WTC11 (cell line): ENCODE measurements around the gene ISG15. TPM values are rescaled to one million over a fixed set of nuclear protein-coding genes. Genes with fewer than 3 reads are reported as not detected.

Source experiments
- CREB1 ChIP-seq: sonication (generic); formaldehyde crosslinking; IDR thresholded peaks from 2 replicates; pipeline ENCODE4 v1.8.0; 2023; ENCODE audit warnings: mild to moderate bottlenecking, missing genetic modification reagents
- E2F1 ChIP-seq: sonication (generic); formaldehyde crosslinking; IDR thresholded peaks from 2 replicates; pipeline ENCODE4 v1.8.0; 2022; ENCODE audit warnings: mild to moderate bottlenecking, missing genetic modification reagents
- E2F4 ChIP-seq: sonication (generic); formaldehyde crosslinking; IDR thresholded peaks from 2 replicates; pipeline ENCODE4 v1.8.1; 2022; ENCODE audit warnings: low read depth, mild to moderate bottlenecking, moderate library complexity, missing genetic modification reagents, borderline replicate concordance
- E2F5 ChIP-seq: sonication (generic); formaldehyde crosslinking; IDR thresholded peaks from 2 replicates; pipeline ENCODE4 v1.8.1; 2022; ENCODE audit warnings: mild to moderate bottlenecking, moderate library complexity, missing genetic modification reagents
- ESRRA ChIP-seq: sonication (generic); formaldehyde crosslinking; IDR thresholded peaks from 2 replicates; pipeline ENCODE4 v1.8.1; 2022; ENCODE audit warnings: mild to moderate bottlenecking, missing genetic modification reagents, borderline replicate concordance
- FOXP4 ChIP-seq: sonication (generic); formaldehyde crosslinking; IDR thresholded peaks from 2 replicates; pipeline ENCODE4 v1.8.0; 2022; ENCODE audit warnings: mild to moderate bottlenecking, missing genetic modification reagents
- MYBL2 ChIP-seq: sonication (generic); formaldehyde crosslinking; IDR thresholded peaks from 2 replicates; pipeline ENCODE4 v1.8.1; 2023; ENCODE audit warnings: mild to moderate bottlenecking, moderate library complexity, missing genetic modification reagents
- NFYB ChIP-seq: sonication (generic); formaldehyde crosslinking; conservative IDR thresholded peaks from 2 replicates; pipeline ENCODE4 v1.8.0; 2022; ENCODE audit warnings: low read depth, missing genetic modification reagents
- NR1H2 ChIP-seq: sonication (generic); formaldehyde crosslinking; IDR thresholded peaks from 2 replicates; pipeline ENCODE4 v1.9.0; 2021; ENCODE audit warnings: mild to moderate bottlenecking, moderate library complexity, missing genetic modification reagents
- PRDM15 ChIP-seq: sonication (generic); formaldehyde crosslinking; IDR thresholded peaks from 2 replicates; pipeline ENCODE4 v1.8.0; 2022; ENCODE audit warnings: missing genetic modification reagents
- SMAD3 ChIP-seq: sonication (generic); formaldehyde crosslinking; IDR thresholded peaks from 2 replicates; pipeline ENCODE4 v1.8.0; 2022; ENCODE audit warnings: missing genetic modification reagents, mild to moderate bottlenecking, borderline replicate concordance
- SOX15 ChIP-seq: fragments of 250-450 bp; sonication (Bioruptor Pico); IDR thresholded peaks from 2 replicates; pipeline ENCODE4 v1.9.0; 2021; ENCODE audit warnings: mild to moderate bottlenecking
- TCF7 ChIP-seq: sonication (generic); formaldehyde crosslinking; IDR thresholded peaks from 2 replicates; pipeline ENCODE4 v1.8.0; 2022; ENCODE audit warnings: mild to moderate bottlenecking, low read depth, missing genetic modification reagents, moderate library complexity
- USF1 ChIP-seq: sonication (generic); formaldehyde crosslinking; IDR thresholded peaks from 2 replicates; pipeline ENCODE4 v1.8.0; 2022; ENCODE audit warnings: mild to moderate bottlenecking, missing genetic modification reagents
- ZMAT4 ChIP-seq: fragments of 250-450 bp; sonication (Bioruptor Pico); IDR thresholded peaks from 2 replicates; pipeline ENCODE4 v1.9.0; 2021; ENCODE audit warnings: mild to moderate bottlenecking
- ZNF121 ChIP-seq: sonication (generic); formaldehyde crosslinking; IDR thresholded peaks from 2 replicates; pipeline ENCODE4 v1.8.0; 2023; ENCODE audit warnings: missing genetic modification reagents
- ZNF138 ChIP-seq: sonication (generic); formaldehyde crosslinking; conservative IDR thresholded peaks from 2 replicates; pipeline ENCODE4 v1.8.1; 2022; ENCODE audit warnings: mild to moderate bottlenecking, moderate library complexity, missing genetic modification reagents
- ZNF416 ChIP-seq: fragments of 250-450 bp; sonication (Bioruptor Pico); IDR thresholded peaks from 2 replicates; pipeline ENCODE4 v1.9.0; 2021; ENCODE audit warnings: mild to moderate bottlenecking, inconsistent platforms
- total RNA-seq: library from RNA; stranded (reverse); gene quantifications from 3 replicates; pipeline ENCODE4 v1.2.3, GENCODE V29; 2021
- TF ChIP-seq, protein P1 (sequence below): sonication (generic); formaldehyde crosslinking; conservative IDR thresholded peaks from 2 replicates; pipeline ENCODE4 v1.8.1; 2023; ENCODE audit warnings: mild to moderate bottlenecking, low read depth, missing genetic modification reagents, moderate library complexity
- TF ChIP-seq, protein P2 (sequence below): fragments of 250-450 bp; sonication (Bioruptor Pico); IDR thresholded peaks from 2 replicates; pipeline ENCODE4 v1.9.0; 2021; ENCODE audit warnings: moderate library complexity, mild to moderate bottlenecking, inconsistent platforms, borderline replicate concordance
- TF ChIP-seq, protein P3 (sequence below): sonication (generic); formaldehyde crosslinking; IDR thresholded peaks from 2 replicates; pipeline ENCODE4 v1.8.0; 2023; ENCODE audit warnings: mild to moderate bottlenecking, missing genetic modification reagents

ISG15 gene
- total RNA-seq, 1 experiment from 2014 or later: 29.5 TPM

DNA sequence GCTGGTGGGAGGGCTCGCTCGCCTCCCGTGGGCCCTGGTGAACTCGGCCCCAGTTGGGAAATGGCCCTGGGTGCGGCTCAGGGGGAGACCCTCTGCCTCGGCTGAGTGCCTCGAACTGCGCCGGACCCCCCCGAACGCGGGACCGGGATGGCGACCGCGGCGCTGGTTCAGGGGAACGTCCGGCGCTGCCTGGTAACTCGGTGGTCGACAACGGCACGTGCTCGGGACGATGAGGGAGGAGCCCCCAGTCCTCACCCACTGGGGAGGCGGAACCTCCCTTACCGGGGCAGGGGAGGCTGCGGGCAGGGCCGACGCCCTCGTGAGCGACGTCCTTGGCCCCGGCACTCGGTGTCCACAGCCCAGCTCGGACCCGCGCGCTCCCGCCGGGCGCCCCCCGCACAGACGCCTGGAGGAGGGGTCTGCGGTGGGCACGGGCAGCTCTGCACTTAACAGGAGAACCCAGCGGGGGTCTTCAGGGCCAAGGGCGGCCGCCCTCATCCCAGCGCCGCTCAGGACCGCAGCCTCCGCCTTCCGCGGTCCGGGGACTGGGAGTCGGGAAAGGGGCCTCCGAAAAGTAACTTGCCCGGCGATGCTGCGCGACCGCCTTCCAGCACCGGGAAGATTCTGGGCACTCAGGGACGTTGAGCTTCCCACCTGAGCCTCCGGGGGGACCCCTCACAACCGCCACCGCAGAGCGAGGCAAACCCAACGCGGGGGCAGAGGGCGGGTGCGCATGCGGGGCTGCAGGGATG lies 15.1 kb upstream of the ISG15 start (continued):
- TF ChIP-seq PRDM15 (CRISPR knock-in tag): no peak
- no peak for TF ChIP-seq MYBL2
- TF ChIP-seq ZNF416 (CRISPR knock-in tag): no peak
- TF ChIP-seq, protein P1, sequence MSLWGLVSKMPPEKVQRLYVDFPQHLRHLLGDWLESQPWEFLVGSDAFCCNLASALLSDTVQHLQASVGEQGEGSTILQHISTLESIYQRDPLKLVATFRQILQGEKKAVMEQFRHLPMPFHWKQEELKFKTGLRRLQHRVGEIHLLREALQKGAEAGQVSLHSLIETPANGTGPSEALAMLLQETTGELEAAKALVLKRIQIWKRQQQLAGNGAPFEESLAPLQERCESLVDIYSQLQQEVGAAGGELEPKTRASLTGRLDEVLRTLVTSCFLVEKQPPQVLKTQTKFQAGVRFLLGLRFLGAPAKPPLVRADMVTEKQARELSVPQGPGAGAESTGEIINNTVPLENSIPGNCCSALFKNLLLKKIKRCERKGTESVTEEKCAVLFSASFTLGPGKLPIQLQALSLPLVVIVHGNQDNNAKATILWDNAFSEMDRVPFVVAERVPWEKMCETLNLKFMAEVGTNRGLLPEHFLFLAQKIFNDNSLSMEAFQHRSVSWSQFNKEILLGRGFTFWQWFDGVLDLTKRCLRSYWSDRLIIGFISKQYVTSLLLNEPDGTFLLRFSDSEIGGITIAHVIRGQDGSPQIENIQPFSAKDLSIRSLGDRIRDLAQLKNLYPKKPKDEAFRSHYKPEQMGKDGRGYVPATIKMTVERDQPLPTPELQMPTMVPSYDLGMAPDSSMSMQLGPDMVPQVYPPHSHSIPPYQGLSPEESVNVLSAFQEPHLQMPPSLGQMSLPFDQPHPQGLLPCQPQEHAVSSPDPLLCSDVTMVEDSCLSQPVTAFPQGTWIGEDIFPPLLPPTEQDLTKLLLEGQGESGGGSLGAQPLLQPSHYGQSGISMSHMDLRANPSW (CRISPR knock-in tag): no peak
- TF ChIP-seq E2F4 (CRISPR knock-in tag): no peak; the same call in 1 of the 2 replicates
- TF ChIP-seq E2F1 (CRISPR knock-in tag): no peak
- TF ChIP-seq, protein P2, sequence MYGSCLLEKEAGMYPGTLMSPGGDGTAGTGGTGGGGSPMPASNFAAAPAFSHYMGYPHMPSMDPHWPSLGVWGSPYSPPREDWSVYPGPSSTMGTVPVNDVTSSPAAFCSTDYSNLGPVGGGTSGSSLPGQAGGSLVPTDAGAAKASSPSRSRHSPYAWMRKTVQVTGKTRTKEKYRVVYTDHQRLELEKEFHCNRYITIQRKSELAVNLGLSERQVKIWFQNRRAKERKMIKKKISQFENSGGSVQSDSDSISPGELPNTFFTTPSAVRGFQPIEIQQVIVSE (CRISPR knock-in tag): no peak
- TF ChIP-seq E2F5 (CRISPR knock-in tag): 0 out of 2 replicates have a peak, but pooled peaks have one; percentile 46
- TF ChIP-seq, protein P3, sequence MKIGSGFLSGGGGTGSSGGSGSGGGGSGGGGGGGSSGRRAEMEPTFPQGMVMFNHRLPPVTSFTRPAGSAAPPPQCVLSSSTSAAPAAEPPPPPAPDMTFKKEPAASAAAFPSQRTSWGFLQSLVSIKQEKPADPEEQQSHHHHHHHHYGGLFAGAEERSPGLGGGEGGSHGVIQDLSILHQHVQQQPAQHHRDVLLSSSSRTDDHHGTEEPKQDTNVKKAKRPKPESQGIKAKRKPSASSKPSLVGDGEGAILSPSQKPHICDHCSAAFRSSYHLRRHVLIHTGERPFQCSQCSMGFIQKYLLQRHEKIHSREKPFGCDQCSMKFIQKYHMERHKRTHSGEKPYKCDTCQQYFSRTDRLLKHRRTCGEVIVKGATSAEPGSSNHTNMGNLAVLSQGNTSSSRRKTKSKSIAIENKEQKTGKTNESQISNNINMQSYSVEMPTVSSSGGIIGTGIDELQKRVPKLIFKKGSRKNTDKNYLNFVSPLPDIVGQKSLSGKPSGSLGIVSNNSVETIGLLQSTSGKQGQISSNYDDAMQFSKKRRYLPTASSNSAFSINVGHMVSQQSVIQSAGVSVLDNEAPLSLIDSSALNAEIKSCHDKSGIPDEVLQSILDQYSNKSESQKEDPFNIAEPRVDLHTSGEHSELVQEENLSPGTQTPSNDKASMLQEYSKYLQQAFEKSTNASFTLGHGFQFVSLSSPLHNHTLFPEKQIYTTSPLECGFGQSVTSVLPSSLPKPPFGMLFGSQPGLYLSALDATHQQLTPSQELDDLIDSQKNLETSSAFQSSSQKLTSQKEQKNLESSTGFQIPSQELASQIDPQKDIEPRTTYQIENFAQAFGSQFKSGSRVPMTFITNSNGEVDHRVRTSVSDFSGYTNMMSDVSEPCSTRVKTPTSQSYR (CRISPR knock-in tag): peak; percentile 40; the same call in 1 of the 2 replicates
- TF ChIP-seq USF1 (CRISPR knock-in tag): no peak
- no peak for TF ChIP-seq NFYB (CRISPR knock-in tag)
- TF ChIP-seq ESRRA (CRISPR knock-in tag): no peak
- no peak for TF ChIP-seq ZNF121 (CRISPR knock-in tag)
- no peak for TF ChIP-seq ZNF138 (CRISPR knock-in tag)
- no peak for TF ChIP-seq ZMAT4 (CRISPR knock-in tag)
- TF ChIP-seq FOXP4 (CRISPR knock-in tag): 0 out of 2 replicates have a peak, but pooled peaks have one; percentile 32
- TF ChIP-seq SMAD3 (CRISPR knock-in tag): no peak
- no peak for TF ChIP-seq SOX15
- no peak for TF ChIP-seq NR1H2 (CRISPR knock-in tag)
- no peak for TF ChIP-seq TCF7
- TF ChIP-seq CREB1 (CRISPR knock-in tag): no peak
